Esophagus muscularis mucosa (tissue), 3 donors: ENCODE data around the gene SPATA31D1.

Source experiments
- POLR2AphosphoS5 ChIP-seq, 2 donors: sonication (generic); formaldehyde crosslinking; IDR thresholded peaks; one replicate each; pipeline ENCODE4 v1.6.1; 2017; ENCODE audit warnings: antibody characterized with exemption in 2 of 2
- TF ChIP-seq, protein P1 (sequence below), 3 experiments: fragments of 200-600 bp in 2 of 3; fragments of 450-650 bp in 1 of 3; sonication (generic) in 2 of 3; IDR thresholded peaks; one replicate each; pipeline ENCODE4 v1.5.1; 2017 to 2019; ENCODE audit warnings: antibody characterized with exemption in 3 of 3, mild to moderate bottlenecking in 2 of 3, moderate library complexity in 1 of 3

DNA sequence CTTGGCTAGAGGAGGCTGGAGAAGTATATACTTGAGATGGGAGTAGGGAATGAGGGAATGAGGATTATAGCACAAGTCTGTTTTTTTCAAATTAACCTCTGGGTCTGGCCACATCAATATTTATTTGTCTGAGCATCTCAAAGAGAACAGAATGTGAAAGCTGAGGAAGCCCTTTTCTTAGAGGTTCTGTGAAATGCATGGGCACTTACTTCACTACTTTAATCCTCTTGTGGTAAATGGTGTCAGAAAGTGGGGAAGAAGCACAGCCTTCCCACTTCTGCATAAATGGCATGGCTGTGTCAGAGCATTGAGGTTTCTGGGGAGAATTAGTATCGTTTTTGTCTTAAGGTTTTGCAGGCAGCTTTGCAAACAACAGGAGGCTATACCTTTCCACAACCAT, 48.6 kb downstream of the SPATA31D1 start:
- TF ChIP-seq, protein P1, sequence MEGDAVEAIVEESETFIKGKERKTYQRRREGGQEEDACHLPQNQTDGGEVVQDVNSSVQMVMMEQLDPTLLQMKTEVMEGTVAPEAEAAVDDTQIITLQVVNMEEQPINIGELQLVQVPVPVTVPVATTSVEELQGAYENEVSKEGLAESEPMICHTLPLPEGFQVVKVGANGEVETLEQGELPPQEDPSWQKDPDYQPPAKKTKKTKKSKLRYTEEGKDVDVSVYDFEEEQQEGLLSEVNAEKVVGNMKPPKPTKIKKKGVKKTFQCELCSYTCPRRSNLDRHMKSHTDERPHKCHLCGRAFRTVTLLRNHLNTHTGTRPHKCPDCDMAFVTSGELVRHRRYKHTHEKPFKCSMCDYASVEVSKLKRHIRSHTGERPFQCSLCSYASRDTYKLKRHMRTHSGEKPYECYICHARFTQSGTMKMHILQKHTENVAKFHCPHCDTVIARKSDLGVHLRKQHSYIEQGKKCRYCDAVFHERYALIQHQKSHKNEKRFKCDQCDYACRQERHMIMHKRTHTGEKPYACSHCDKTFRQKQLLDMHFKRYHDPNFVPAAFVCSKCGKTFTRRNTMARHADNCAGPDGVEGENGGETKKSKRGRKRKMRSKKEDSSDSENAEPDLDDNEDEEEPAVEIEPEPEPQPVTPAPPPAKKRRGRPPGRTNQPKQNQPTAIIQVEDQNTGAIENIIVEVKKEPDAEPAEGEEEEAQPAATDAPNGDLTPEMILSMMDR (IDR thresholded peaks at IDR 0.05), result no peak
- no peak for TF ChIP-seq POLR2AphosphoS5 (IDR thresholded peaks at IDR 0.05)
